ENCODE measurements around the gene MGMT. TPM values are rescaled to one million over a fixed set of nuclear protein-coding genes. Genes with fewer than 3 reads are reported as not detected.

Gene MGMT
- polyA plus RNA-seq, 1 donor from 2014 or later, result 0.94 TPM

DNA sequence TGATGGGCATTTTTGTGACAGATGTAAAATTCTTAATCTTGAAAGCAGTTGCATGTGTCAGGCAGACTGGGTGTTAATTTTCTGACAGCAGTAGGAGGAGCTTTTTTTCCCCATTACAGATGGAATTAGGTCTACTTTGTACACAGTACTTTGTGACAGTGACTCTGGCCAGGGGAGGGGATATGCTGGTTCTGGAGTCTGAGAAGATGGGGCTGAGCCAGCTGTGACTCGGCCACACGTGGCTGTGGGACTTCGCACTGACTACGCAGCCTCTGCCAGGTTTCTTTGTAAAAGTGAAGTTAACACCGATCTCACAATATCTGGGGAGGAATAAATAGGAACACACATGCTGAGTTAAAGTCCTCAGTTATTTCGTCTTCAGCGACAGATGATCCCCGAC lies 95.4 kb downstream of the MGMT start:
- no peak overlapping the region for H3K4me2 ChIP-seq (ENCODE audit: low read length)
- no peak overlapping the region for H3K27ac ChIP-seq (ENCODE audit: low read length)
- TF ChIP-seq RAD21 (conservative IDR thresholded peaks at IDR 0.05) (no peak), REST (IDR thresholded peaks at IDR 0.05; ENCODE audit: borderline replicate concordance) (no peak), MXI1 (conservative IDR thresholded peaks at IDR 0.05; ENCODE audit: poor library complexity, severe bottlenecking) (no peak), CTCF (IDR thresholded peaks at IDR 0.05; ENCODE audit: poor library complexity, severe bottlenecking) (no peak), POLR2AphosphoS5 (IDR thresholded peaks at IDR 0.05) (no peak), SMC3 (conservative IDR thresholded peaks at IDR 0.05; ENCODE audit: poor library complexity) (no peak), TAF1 (IDR thresholded peaks at IDR 0.05; ENCODE audit: low read depth) (no peak), EZH2 (IDR thresholded peaks at IDR 0.05; ENCODE audit: borderline replicate concordance, insufficient read depth, low read length, poor library complexity, severe bottlenecking) (no peak), EP300 (conservative IDR thresholded peaks at IDR 0.05; ENCODE audit: poor library complexity, severe bottlenecking) (no peak)
- no peak overlapping the region for H2AFZ ChIP-seq (ENCODE audit: low read depth, low read length)
- no peaks in the 10 kb centered on the region for H4K20me1 ChIP-seq (ENCODE audit: insufficient read depth)
- H3K79me2 ChIP-seq (replicated peaks; ENCODE audit: insufficient read depth, low read length), result no peaks in the 10 kb centered on the region
- H3K36me3 ChIP-seq (ENCODE audit: insufficient read depth, low read length), result no peaks in the 10 kb centered on the region
- H3K9me3 ChIP-seq (ENCODE audit: low read length), result no peaks in the 10 kb centered on the region
- no peaks in the 10 kb centered on the region for H3K27me3 ChIP-seq (ENCODE audit: insufficient read depth, low read depth, low read length)
- H3K4me3 ChIP-seq (ENCODE audit: low read length), result no peak overlapping the region
- no peaks in the 10 kb centered on the region for H3F3A ChIP-seq (ENCODE audit: insufficient read depth, low read length, poor library complexity, severe bottlenecking)
- no peaks in the 10 kb centered on the region for H3K9me2 ChIP-seq (ENCODE audit: insufficient read depth, low read length)
- no peak overlapping the region for H3K9ac ChIP-seq (ENCODE audit: low read length)

- H3K79me2 ChIP-seq (replicated peaks; ENCODE audit: insufficient read depth, low read length), result no peaks in the 10 kb centered on the region
- no peaks in the 10 kb centered on the region for H3F3A ChIP-seq (ENCODE audit: insufficient read depth, low read length, poor library complexity, severe bottlenecking)
- TF ChIP-seq CTCF (IDR thresholded peaks at IDR 0.05; ENCODE audit: poor library complexity, severe bottlenecking) (no peak), TAF1 (IDR thresholded peaks at IDR 0.05; ENCODE audit: low read depth) (no peak), EZH2 (IDR thresholded peaks at IDR 0.05; ENCODE audit: borderline replicate concordance, insufficient read depth, low read length, poor library complexity, severe bottlenecking) (no peak), RAD21 (conservative IDR thresholded peaks at IDR 0.05) (no peak)
- no peaks in the 10 kb centered on the region for H3K9me3 ChIP-seq (ENCODE audit: low read length)
- no peaks in the 10 kb centered on the region for H3K9me2 ChIP-seq (ENCODE audit: insufficient read depth, low read length)
- no peak overlapping the region for H3K4me3 ChIP-seq (ENCODE audit: low read length)
- no peak overlapping the region for H2AFZ ChIP-seq (ENCODE audit: low read depth, low read length)
- no peak overlapping the region for H3K4me2 ChIP-seq (ENCODE audit: low read length)
- no peak overlapping the region for H3K9ac ChIP-seq (ENCODE audit: low read length)
- H3K36me3 ChIP-seq (ENCODE audit: insufficient read depth, low read length), result no peaks in the 10 kb centered on the region
- no peaks in the 10 kb centered on the region for H3K27me3 ChIP-seq (ENCODE audit: insufficient read depth, low read depth, low read length)
- no peaks in the 10 kb centered on the region for H4K20me1 ChIP-seq (ENCODE audit: insufficient read depth)
- no peak overlapping the region for H3K27ac ChIP-seq (ENCODE audit: low read length)
Observed at GRCh38 chr10:129564923-129565322, 97.9 kb downstream of the MGMT start.

All from neural cell (in vitro differentiated cells).